Suprapubic skin (tissue), 4 donors: ENCODE measurements around the gene HDDC3. TPM values are rescaled to one million over a fixed set of nuclear protein-coding genes. Genes with fewer than 3 reads are reported as not detected.

Experiments
- DNase-seq, 2 donors: peaks; one replicate each; pipeline ENCODE4 v3.0.0-alpha.2; 2019; ENCODE audit warnings: low spot score in 2 of 2
- H3K27ac ChIP-seq: fragments of 200-600 bp; sonication (generic); one replicate; pipeline ENCODE4 v1.5.1; 2019
- H3K27me3 ChIP-seq: fragments of 200-600 bp; sonication (generic); one replicate; pipeline ENCODE4 v1.5.1; 2019
- H3K36me3 ChIP-seq: fragments of 200-600 bp; sonication (generic); one replicate; pipeline ENCODE4 v1.5.1; 2019
- H3K4me1 ChIP-seq: fragments of 200-600 bp; sonication (generic); one replicate; pipeline ENCODE4 v1.5.1; 2019
- H3K4me3 ChIP-seq: fragments of 200-600 bp; sonication (generic); one replicate; pipeline ENCODE4 v1.5.1; 2019; ENCODE audit warnings: mild to moderate bottlenecking
- H3K9me3 ChIP-seq: fragments of 200-600 bp; sonication (generic); one replicate; pipeline ENCODE4 v1.5.1; 2019
- CTCF ChIP-seq, 2 donors: fragments of 200-600 bp in 1 of 2; fragments of 450-650 bp in 1 of 2; sonication (generic) in 1 of 2; IDR thresholded peaks; one replicate each; pipeline ENCODE4 v1.5.1; 2016 to 2019; ENCODE audit warnings: antibody characterized with exemption in 2 of 2, mild to moderate bottlenecking in 1 of 2, moderate library complexity in 1 of 2
- EP300 ChIP-seq: sonication (generic); formaldehyde crosslinking; IDR thresholded peaks from one replicate; pipeline ENCODE4 v1.6.1; 2017; ENCODE audit warnings: antibody characterized with exemption
- POLR2A ChIP-seq, 2 donors: fragments of 450-650 bp; IDR thresholded peaks; one replicate each; pipeline ENCODE4 v1.6.1; 2017; ENCODE audit warnings: antibody characterized with exemption in 2 of 2, mild to moderate bottlenecking in 2 of 2, moderate library complexity in 2 of 2
- POLR2AphosphoS5 ChIP-seq, 3 donors: sonication (generic); formaldehyde crosslinking; IDR thresholded peaks; one replicate each; pipeline ENCODE4 v1.6.1; 2017; ENCODE audit warnings: antibody characterized with exemption in 3 of 3
- WGBS: methylation state at CpG from one replicate; pipeline ENCODE4 v1.1.5; 2018; 5-methylcytosine and 5-hydroxymethylcytosine counted together
- total RNA-seq, 4 donors: library from RNA; depleted of rRNA; stranded (reverse); fragments of >200 nt; gene quantifications; one replicate each; pipeline ENCODE4 v1.1.0, GENCODE V29; 2016

The HDDC3 gene
- total RNA-seq, 4 donors from 2014 or later, result 13.5 to 119 (median 17.0) TPM

GRCh38 chr15:90887037-90887481 lies 45.3 kb downstream of the HDDC3 start:
- H3K36me3 ChIP-seq, result peaks cover 37% of the 10 kb centered on the region
- WGBS, result 85% methylated on average over 10 of the region's 13 CpGs
- TF ChIP-seq CTCF (IDR thresholded peaks at IDR 0.05), result no peak
- no peak for TF ChIP-seq POLR2AphosphoS5 (IDR thresholded peaks at IDR 0.05)
- TF ChIP-seq POLR2A (IDR thresholded peaks at IDR 0.05), result no peak
- TF ChIP-seq EP300, result no peak
- peaks cover 45% of the 10 kb centered on the region for H3K4me1 ChIP-seq
- DNase-seq, result no peak
- H3K4me3 ChIP-seq, result no peak overlapping the region
- H3K27me3 ChIP-seq, result no peaks in the 10 kb centered on the region
- no peak overlapping the region for H3K27ac ChIP-seq
- H3K9me3 ChIP-seq, result no peaks in the 10 kb centered on the region

DNA sequence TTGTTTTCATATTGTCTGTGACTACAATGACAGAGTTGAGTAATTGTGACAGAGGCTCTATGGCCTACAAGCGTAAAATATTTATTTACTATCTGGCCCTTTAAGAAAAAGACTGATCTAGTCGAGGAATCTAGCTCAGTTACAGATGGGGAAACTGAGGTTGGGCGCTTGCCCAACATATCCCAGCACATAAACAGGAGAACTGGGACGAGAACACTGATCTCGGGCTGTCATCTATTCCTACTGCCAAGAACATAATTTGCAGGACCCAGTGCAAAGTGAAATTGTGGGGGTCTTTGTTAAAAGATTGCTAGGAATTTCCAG lies 46.1 kb downstream of the HDDC3 start:
- DNase-seq, result no peak
- Histone ChIP-seq H3K4me3 (no peak overlapping the region), H3K27ac (no peak overlapping the region), H3K27me3 (no peaks in the 10 kb centered on the region), H3K9me3 (no peaks in the 10 kb centered on the region), H3K4me1 (peaks cover 45% of the 10 kb centered on the region), H3K36me3 (peaks cover 37% of the 10 kb centered on the region)
- TF ChIP-seq CTCF (IDR thresholded peaks at IDR 0.05) (no peak), POLR2A (IDR thresholded peaks at IDR 0.05) (no peak), POLR2AphosphoS5 (IDR thresholded peaks at IDR 0.05) (no peak), EP300 (no peak)
- 36% methylated on average over 5 of the region's 5 CpGs for WGBS

DNA sequence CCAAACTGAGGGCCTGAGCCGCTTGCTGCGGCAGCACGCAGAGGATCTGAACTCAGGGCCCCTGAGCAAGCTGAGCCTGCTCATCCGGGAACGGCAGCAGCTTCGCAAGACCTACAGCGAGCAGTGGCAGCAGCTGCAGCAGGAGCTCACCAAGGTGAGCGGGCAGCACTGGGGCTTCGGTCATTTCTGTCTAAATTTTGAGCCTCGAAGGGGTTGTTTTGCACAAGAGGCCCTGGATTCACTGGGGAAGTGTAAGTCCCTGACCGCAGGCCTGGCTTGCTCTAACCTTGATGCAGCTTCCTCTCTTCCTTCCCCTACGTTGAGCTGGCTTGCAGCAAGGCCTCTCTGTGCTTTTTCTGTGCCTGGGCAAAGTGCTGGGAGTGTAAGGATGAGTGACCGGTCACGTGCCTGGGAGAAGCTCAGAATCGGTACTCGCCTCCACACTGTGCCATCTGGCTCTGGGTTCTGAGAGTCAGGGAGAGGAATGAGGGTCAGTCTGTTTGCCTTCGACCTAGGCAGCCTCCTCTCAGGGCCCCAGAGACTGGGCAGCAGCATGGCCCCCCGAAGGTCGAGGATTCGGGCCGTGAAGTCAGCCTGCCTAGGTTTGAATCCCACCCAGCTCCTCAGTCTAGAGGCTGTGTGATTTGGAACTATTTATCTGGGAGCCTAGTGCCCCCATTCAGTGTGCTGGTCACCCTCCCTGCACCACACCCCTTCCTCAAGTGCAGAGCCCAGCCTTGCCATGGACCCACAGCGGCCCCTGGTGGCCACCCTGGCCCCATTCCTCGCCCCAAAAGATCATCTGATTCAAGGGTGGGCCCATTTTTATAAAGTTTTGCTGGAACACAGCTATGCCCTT lies 46.7 kb downstream of the HDDC3 start:
- peaks cover 37% of the 10 kb centered on the region for H3K36me3 ChIP-seq
- no peak for TF ChIP-seq EP300
- TF ChIP-seq POLR2AphosphoS5 (IDR thresholded peaks at IDR 0.05), result no peak
- TF ChIP-seq CTCF (IDR thresholded peaks at IDR 0.05), result peak; percentile 94 to 97
- no peak for TF ChIP-seq POLR2A (IDR thresholded peaks at IDR 0.05)
- H3K4me3 ChIP-seq, result peak overlapping the region; percentile 58
- peak overlapping the region; percentile 87 for H3K27ac ChIP-seq
- H3K27me3 ChIP-seq, result no peaks in the 10 kb centered on the region
- no peaks in the 10 kb centered on the region for H3K9me3 ChIP-seq
- peak; percentile 88 to 91 for DNase-seq
- 55% methylated on average over 17 of the region's 23 CpGs for WGBS
- H3K4me1 ChIP-seq, result peaks cover 45% of the 10 kb centered on the region

DNA sequence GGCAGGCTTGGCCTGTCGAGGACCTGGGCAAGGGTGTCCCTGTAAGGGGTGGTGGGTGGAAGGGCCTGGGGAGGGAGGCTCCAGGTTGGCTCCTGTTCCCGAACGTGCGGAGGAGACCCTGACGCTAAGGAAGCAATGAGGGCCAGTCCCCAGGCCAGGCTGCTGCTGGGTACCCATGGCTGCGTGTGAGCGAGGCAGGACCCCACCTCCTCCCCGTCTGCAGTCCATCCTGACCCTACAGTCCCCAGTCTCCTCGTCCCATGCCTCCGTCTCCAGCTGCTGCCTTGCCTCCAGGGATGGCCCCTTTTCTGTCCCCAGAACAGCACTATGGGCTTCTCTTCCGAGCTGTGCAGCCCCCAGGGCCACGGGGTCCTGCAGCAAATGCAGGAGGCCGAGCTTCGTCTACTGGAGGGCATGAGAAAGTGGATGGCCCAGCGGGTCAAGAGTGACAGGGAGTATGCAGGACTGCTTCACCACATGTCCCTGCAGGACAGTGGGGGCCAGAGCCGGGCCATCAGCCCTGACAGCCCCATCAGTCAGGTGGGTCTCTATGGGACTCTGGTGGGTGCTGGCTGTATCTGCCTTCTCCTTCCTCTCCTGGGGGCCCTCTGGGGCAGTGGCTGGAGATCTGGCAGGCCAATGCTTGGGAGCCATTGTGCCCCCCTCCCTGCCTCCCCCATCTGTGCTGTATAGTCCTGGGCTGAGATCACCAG lies 47.5 kb downstream of the HDDC3 start:
- peak overlapping the region; percentile 58 for H3K4me3 ChIP-seq
- WGBS, result 51% methylated on average over 10 of the region's 16 CpGs
- peaks cover 37% of the 10 kb centered on the region for H3K36me3 ChIP-seq

More for the DNA sequence above, 47.5 kb downstream of the HDDC3 start:
- no peaks in the 10 kb centered on the region for H3K9me3 ChIP-seq
- H3K27me3 ChIP-seq, result no peaks in the 10 kb centered on the region
- peak in 1 of 2 donors; percentile 74 for DNase-seq
- H3K27ac ChIP-seq, result peak overlapping the region; percentile 87
- H3K4me1 ChIP-seq, result peaks cover 45% of the 10 kb centered on the region
- TF ChIP-seq CTCF (IDR thresholded peaks at IDR 0.05), result no peak
- no peak for TF ChIP-seq EP300
